Aorta (tissue), 5 donors: Measurements from ENCODE around the gene CDK5. TPM values are rescaled to one million over a fixed set of nuclear protein-coding genes. Genes with fewer than 3 reads are reported as not detected.
"Not testable (repeated sequence)": the region's sequence is repeated elsewhere in the genome, so short reads cannot be mapped to it uniquely, and the experiment has no call there.

Experiments used
- ATAC-seq: fragments of 200-7000 bp; cut with Tn5 transposase; one replicate; pipeline ENCODE4 v1.9.1; 2022; ENCODE audit warnings: moderate library complexity; ENCODE audit not compliant: low FRiP score
- DNase-seq, 2 donors: peaks; one replicate each; pipeline ENCODE4 v3.0.0-alpha.2; 2020
- H3K27ac ChIP-seq, 2 donors: one replicate each; pipeline ENCODE4 v1.5.1; 2013; ENCODE audit warnings: low read length in 2 of 2, mild to moderate bottlenecking in 2 of 2, moderate library complexity in 2 of 2, control low read depth in 1 of 2, inconsistent platforms in 1 of 2, low read depth in 1 of 2
- H3K27me3 ChIP-seq, 2 donors: one replicate each; pipeline ENCODE4 v1.6.1; 2013; ENCODE audit warnings: control low read depth in 1 of 2, low read length in 1 of 2, mild to moderate bottlenecking in 1 of 2, moderate library complexity in 1 of 2; ENCODE audit not compliant: insufficient read depth in 2 of 2, control insufficient read depth in 1 of 2
- H3K36me3 ChIP-seq, 2 donors: one replicate each; pipeline ENCODE4 v1.6.1; 2013; ENCODE audit warnings: control low read depth in 1 of 2, low read length in 1 of 2, mild to moderate bottlenecking in 1 of 2; ENCODE audit not compliant: insufficient read depth in 2 of 2, control insufficient read depth in 1 of 2
- H3K4me1 ChIP-seq, 2 donors: one replicate each; pipeline ENCODE4 v1.6.1; 2013; ENCODE audit warnings: low read length in 2 of 2, control low read depth in 1 of 2, mild to moderate bottlenecking in 1 of 2, moderate library complexity in 1 of 2; ENCODE audit not compliant: insufficient read depth in 2 of 2, control insufficient read depth in 1 of 2
- H3K4me3 ChIP-seq, 2 donors: one replicate each; pipeline ENCODE4 v1.5.1; 2013; ENCODE audit warnings: low read length in 2 of 2, control low read depth in 1 of 2, mild to moderate bottlenecking in 1 of 2
- H3K9me3 ChIP-seq: one replicate; pipeline ENCODE4 v1.6.1; 2013; ENCODE audit warnings: mild to moderate bottlenecking, low read length; ENCODE audit not compliant: control insufficient read depth
- WGBS, 2 donors: extraction: QIAGEN DNeasy Blood & Tissue Kit; methylation state at CpG; one replicate each; pipeline ENCODE4 v1.1.7; 2013; 5-methylcytosine and 5-hydroxymethylcytosine counted together
- intact Hi-C, 2 donors: fragments of 100-400 bp; cut with DNase I; formaldehyde crosslinking; loops; one replicate each; pipeline versions ENCODE4 v1.14.2 to v1.15.0; 2022
- polyA plus RNA-seq, 2 donors: library from polyadenylated mRNA; stranded (reverse); fragments of 200-250 nt; gene quantifications; one replicate each; pipeline ENCODE4 v1.2.3, GENCODE V29; 2013
- total RNA-seq, 2 donors: library from RNA; stranded (reverse); fragmentation: NEBNext Ultra II Directional; extraction: Animal tissue kit (Norgen Biotek cat#: 25700); gene quantifications; one replicate each; pipeline ENCODE4 v1.2.1, GENCODE V29; 2021
- donor health status: healthy with polysubstance abuse.
- donor health status: Bipolar disorder and iron deficiency.
- donor health status: DM: no; HTN: no; CAD: no.
- donor health status: DM: no; HTN: no; CAD: no.
- donor health status: DM: yes; HTN: yes; CAD: no.

CDK5 gene
- total and polyA plus RNA-seq, 4 donors, result 4.1 to 8.9 (median 6.3) TPM

GRCh38 chr7:151034312-151035025 is 23.2 kb downstream of the CDK5 start:
- Histone ChIP-seq H3K27me3 (no peaks in the 10 kb centered on the region), H3K4me1 (no peaks in the 10 kb centered on the region), H3K9me3 (no peaks in the 10 kb centered on the region), H3K27ac (no peak overlapping the region), H3K4me3 (no peak overlapping the region), H3K36me3 (no peaks in the 10 kb centered on the region)
- WGBS, 2 donors, result 91 to 92% methylated on average over 21 of the region's 21 CpGs
- ATAC-seq (no peak), DNase-seq (no peak)
- intact Hi-C loops, result no loop called here

GRCh38 chr7:151033864-151034249 is 23.8 kb downstream of the CDK5 start:
- no peaks in the 10 kb centered on the region for H3K9me3 ChIP-seq
- no peaks in the 10 kb centered on the region for H3K27me3 ChIP-seq
- 84 to 88% methylated on average over 4 to 5 of the region's 5 CpGs for whole genome bisulfite sequencing, 2 donors
- no peak overlapping the region for H3K4me3 ChIP-seq
- H3K4me1 ChIP-seq, result no peaks in the 10 kb centered on the region
- no peak overlapping the region for H3K27ac ChIP-seq
- DNase-seq (no peak), ATAC-seq (no peak)
- intact Hi-C loops, result no loop called here
- H3K36me3 ChIP-seq, result no peaks in the 10 kb centered on the region

GRCh38 chr7:151032936-151033863 is 24.5 kb downstream of the CDK5 start:
- Histone ChIP-seq H3K4me1 (no peaks in the 10 kb centered on the region), H3K36me3 (no peaks in the 10 kb centered on the region), H3K9me3 (no peaks in the 10 kb centered on the region), H3K27ac (no peak overlapping the region), H3K27me3 (no peaks in the 10 kb centered on the region), H3K4me3 (no peak overlapping the region)
- no peak for ATAC-seq
- intact Hi-C loops, result no loop called here
- no peak for DNase-seq
- WGBS, 2 donors, result 79 to 86% methylated on average over 17 of the region's 17 CpGs

GRCh38 chr7:151031011-151031410 is 26.7 kb downstream of the CDK5 start:
- Histone ChIP-seq H3K27me3 (no peaks in the 10 kb centered on the region), H3K36me3 (no peaks in the 10 kb centered on the region), H3K4me3 (no peak overlapping the region), H3K27ac (no peak overlapping the region), H3K9me3 (no peaks in the 10 kb centered on the region), H3K4me1 (no peaks in the 10 kb centered on the region)
- WGBS, 2 donors, result 94 to 96% methylated on average over 4 of the region's 4 CpGs
- ATAC-seq, result no peak
- no peak for DNase-seq
- intact Hi-C loops, result no loop called here

GRCh38 chr7:151028948-151029501 is 28.7 kb downstream of the CDK5 start:
- 51 to 52% methylated on average over 17 of the region's 17 CpGs for WGBS, 2 donors
- Histone ChIP-seq H3K27ac (no peak overlapping the region), H3K27me3 (no peaks in the 10 kb centered on the region), H3K9me3 (no peaks in the 10 kb centered on the region), H3K36me3 (no peaks in the 10 kb centered on the region), H3K4me1 (no peaks in the 10 kb centered on the region), H3K4me3 (peak overlapping the region in 1 of 2 donors; percentile 62)
- DNase-seq, result no peak
- ATAC-seq, result no peak
- intact Hi-C loops, result loop anchor here (2.0 to 5.0 kb wide), 3 partner anchors 30 to 83 kb away; partner anchors contain the start of genes SLC4A2 (in 1 of the 2) and TMUB1 (in 1 of the 2)

- ATAC-seq, result peak; percentile 98
- intact Hi-C loops, result loop anchor here (2.0 to 5.0 kb wide), 3 partner anchors 30 to 84 kb away; partner anchors contain the start of genes SLC4A2 (in 1 of the 2) and TMUB1 (in 1 of the 2)
- Histone ChIP-seq H3K4me3 (peak within 1 kb of the TSS; percentile 62 to 81), H3K4me1 (no peaks in the 10 kb centered on the region), H3K27me3 (no peaks in the 10 kb centered on the region), H3K9me3 (no peaks in the 10 kb centered on the region), H3K36me3 (no peaks in the 10 kb centered on the region), H3K27ac (peak within 1 kb of the TSS in 1 of 2 donors; percentile 11)
- WGBS, 2 donors, result 0 to 1% methylated on average over 53 of the region's 53 CpGs
- DNase-seq, result peak; percentile 97 to 98
Measured at GRCh38 chr7:151028131-151028947, 29.4 kb downstream of the CDK5 start, which contains the start of gene ABCB8. ABCB8 (plus strand) TSS chr7:151028450; CDS start chr7:151028516, 66 bp downstream.

GRCh38 chr7:151027728-151028130 is 30.0 kb downstream of the CDK5 start:
- H3K27me3 ChIP-seq, H3K4me1 ChIP-seq, ATAC-seq, H3K27ac ChIP-seq, DNase-seq, H3K9me3 ChIP-seq, H3K36me3 ChIP-seq: not testable (repeated sequence)
- peak overlapping the region; percentile 37 to 62 for H3K4me3 ChIP-seq
- intact Hi-C loops, result loop anchor here (2.0 to 5.0 kb wide), 3 partner anchors 31 to 85 kb away; partner anchors contain the start of genes SLC4A2 (in 1 of the 2) and TMUB1 (in 1 of the 2)
- WGBS, 2 donors, result 7 to 13% methylated on average over 16 of the region's 16 CpGs
